Vagina (tissue), 2 donors: ENCODE measurements around the gene QARS1.

ENCODE experiments used
- POLR2A ChIP-seq, 2 donors: fragments of 450-650 bp; IDR thresholded peaks; one replicate each; pipeline ENCODE4 v1.6.1; 2017; ENCODE audit warnings: antibody characterized with exemption in 2 of 2, mild to moderate bottlenecking in 2 of 2, moderate library complexity in 2 of 2
- POLR2AphosphoS5 ChIP-seq, 2 donors: sonication (generic); formaldehyde crosslinking; IDR thresholded peaks; one replicate each; pipeline ENCODE4 v1.9.0; 2017; ENCODE audit warnings: antibody characterized with exemption in 2 of 2, mild to moderate bottlenecking in 2 of 2, low read depth in 1 of 2; ENCODE audit not compliant: insufficient read depth in 1 of 2
- TF ChIP-seq, protein P1 (sequence below), 3 experiments: fragments of 450-650 bp in 2 of 3; fragments of 200-600 bp in 1 of 3; sonication (generic) in 1 of 3; IDR thresholded peaks; one replicate each; pipeline ENCODE4 v1.5.1; 2017 to 2019; ENCODE audit warnings: antibody characterized with exemption in 3 of 3, mild to moderate bottlenecking in 2 of 3, moderate library complexity in 2 of 3

DNA sequence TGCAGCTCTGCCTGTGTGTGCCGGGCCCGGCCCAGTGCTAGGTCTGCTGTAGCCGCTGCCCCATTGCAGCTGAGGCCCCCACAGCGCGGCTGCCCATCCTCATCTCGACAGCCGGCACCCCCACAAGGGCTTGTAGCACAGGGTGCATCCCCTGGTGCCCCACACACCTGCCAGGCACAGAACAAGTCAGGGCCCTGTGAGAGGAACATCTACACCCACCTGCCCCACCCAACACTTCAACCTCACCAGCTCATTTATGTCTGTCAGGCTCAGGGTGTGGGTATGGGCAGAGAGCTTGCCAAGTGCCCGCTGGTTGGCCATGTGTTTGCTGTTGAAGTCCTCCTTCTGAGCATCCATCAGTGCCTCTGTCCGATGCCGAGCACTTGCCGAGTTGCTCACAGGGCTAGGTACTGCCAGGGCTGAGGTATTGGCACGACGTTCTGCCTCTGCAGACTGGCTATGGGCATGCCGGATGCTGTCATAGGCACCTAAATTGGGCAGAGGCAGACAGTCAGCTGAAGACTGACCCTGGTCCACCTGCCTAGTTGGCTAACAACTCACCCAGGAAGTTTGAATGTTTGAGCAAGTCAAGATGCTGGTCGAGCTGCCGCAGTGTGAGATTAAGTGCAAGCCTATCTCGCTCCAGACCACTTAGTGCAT, 18.5 kb upstream of the QARS1 start:
- TF ChIP-seq, protein P1, sequence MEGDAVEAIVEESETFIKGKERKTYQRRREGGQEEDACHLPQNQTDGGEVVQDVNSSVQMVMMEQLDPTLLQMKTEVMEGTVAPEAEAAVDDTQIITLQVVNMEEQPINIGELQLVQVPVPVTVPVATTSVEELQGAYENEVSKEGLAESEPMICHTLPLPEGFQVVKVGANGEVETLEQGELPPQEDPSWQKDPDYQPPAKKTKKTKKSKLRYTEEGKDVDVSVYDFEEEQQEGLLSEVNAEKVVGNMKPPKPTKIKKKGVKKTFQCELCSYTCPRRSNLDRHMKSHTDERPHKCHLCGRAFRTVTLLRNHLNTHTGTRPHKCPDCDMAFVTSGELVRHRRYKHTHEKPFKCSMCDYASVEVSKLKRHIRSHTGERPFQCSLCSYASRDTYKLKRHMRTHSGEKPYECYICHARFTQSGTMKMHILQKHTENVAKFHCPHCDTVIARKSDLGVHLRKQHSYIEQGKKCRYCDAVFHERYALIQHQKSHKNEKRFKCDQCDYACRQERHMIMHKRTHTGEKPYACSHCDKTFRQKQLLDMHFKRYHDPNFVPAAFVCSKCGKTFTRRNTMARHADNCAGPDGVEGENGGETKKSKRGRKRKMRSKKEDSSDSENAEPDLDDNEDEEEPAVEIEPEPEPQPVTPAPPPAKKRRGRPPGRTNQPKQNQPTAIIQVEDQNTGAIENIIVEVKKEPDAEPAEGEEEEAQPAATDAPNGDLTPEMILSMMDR (IDR thresholded peaks at IDR 0.05), result no peak
- TF ChIP-seq POLR2AphosphoS5 (IDR thresholded peaks at IDR 0.05; ENCODE audit: insufficient read depth in 1 of 2, low read depth in 1 of 2) (no peak), POLR2A (IDR thresholded peaks at IDR 0.05) (no peak)
